Spleen (tissue), 11 donors: ENCODE data around the gene GGT1. TPM values are rescaled to one million over a fixed set of nuclear protein-coding genes. Genes with fewer than 3 reads are reported as not detected.
"Not testable (repeated sequence)": the region's sequence is repeated elsewhere in the genome, so short reads cannot be mapped to it uniquely, and the experiment has no call there.

ENCODE experiments used
- DNase-seq: peaks from one replicate; pipeline ENCODE4 v3.0.0-alpha.2; 2020
- H3K27ac ChIP-seq, 8 donors: fragments of 200-600 bp; sonication (generic) in 7 of 8; 1 replicate in 4 of 8; 2 replicates in 4 of 8; pipeline versions ENCODE4 v1.5.0 to v1.8.0; 2016 to 2021; ENCODE audit warnings: inconsistent platforms in 4 of 8, mild to moderate bottlenecking in 4 of 8, moderate library complexity in 1 of 8
- H3K27me3 ChIP-seq, 7 donors: fragments of 200-600 bp; sonication (generic) in 6 of 7; replicated peaks in 1 of 7; 1 replicate in 4 of 7; 2 replicates in 3 of 7; pipeline versions ENCODE4 v1.5.0 to v1.8.0; 2016 to 2021; ENCODE audit warnings: inconsistent platforms in 3 of 7, mild to moderate bottlenecking in 1 of 7
- H3K36me3 ChIP-seq, 6 donors: fragments of 200-600 bp; sonication (generic) in 5 of 6; 1 replicate in 4 of 6; 2 replicates in 2 of 6; pipeline versions ENCODE4 v1.5.0 to v1.8.0; 2016 to 2021; ENCODE audit warnings: inconsistent platforms in 2 of 6
- H3K4me1 ChIP-seq, 6 donors: fragments of 200-600 bp; sonication (generic) in 5 of 6; 1 replicate in 3 of 6; 2 replicates in 3 of 6; pipeline versions ENCODE4 v1.5.0 to v1.8.0; 2016 to 2021; ENCODE audit warnings: inconsistent platforms in 3 of 6
- H3K4me3 ChIP-seq, 8 donors: fragments of 200-600 bp; sonication (generic) in 7 of 8; 1 replicate in 4 of 8; 2 replicates in 4 of 8; pipeline versions ENCODE4 v1.5.0 to v1.8.0; 2016 to 2021; ENCODE audit warnings: inconsistent platforms in 4 of 8, mild to moderate bottlenecking in 4 of 8, moderate library complexity in 2 of 8
- H3K9me3 ChIP-seq, 8 donors: fragments of 200-600 bp; sonication (generic) in 7 of 8; 1 replicate in 4 of 8; 2 replicates in 4 of 8; pipeline versions ENCODE4 v1.5.0 to v1.8.0; 2016 to 2021; ENCODE audit warnings: inconsistent platforms in 4 of 8
- POLR2A ChIP-seq, 3 donors: fragments of 450-650 bp; IDR thresholded peaks; one replicate each; pipeline ENCODE4 v1.5.1; 2017; ENCODE audit warnings: antibody characterized with exemption in 3 of 3, mild to moderate bottlenecking in 1 of 3
- POLR2AphosphoS5 ChIP-seq, 3 donors: sonication (generic); formaldehyde crosslinking; IDR thresholded peaks; one replicate each; pipeline ENCODE4 v1.5.1; 2017; ENCODE audit warnings: antibody characterized with exemption in 3 of 3
- WGBS, 5 donors: extraction: QIAGEN DNeasy Blood & Tissue Kit in 3 of 5; methylation state at CpG; one replicate each; pipeline versions ENCODE4 v1.1.5 to v1.1.7; 2013 to 2018; 5-methylcytosine and 5-hydroxymethylcytosine counted together
- intact Hi-C: fragments of 100-400 bp; cut with DNase I; formaldehyde crosslinking; loops from one replicate; pipeline ENCODE4 v1.15.0; 2023; ENCODE audit warnings: low total_unique reads
- polyA plus RNA-seq, 3 donors: library from polyadenylated mRNA; stranded (reverse); fragments of 200-250 nt; gene quantifications; one replicate each; pipeline ENCODE4 v1.2.1, GENCODE V29; 2013
- total RNA-seq, 7 donors: library from RNA; depleted of rRNA in 3 of 7; stranded (reverse); fragments of >200 nt in 3 of 7; fragmentation: NEBNext Ultra II Directional in 4 of 7; extraction: Animal tissue kit (Norgen Biotek cat#: 25700) in 4 of 7; gene quantifications; one replicate each; pipeline versions ENCODE4 v1.1.0 to v1.2.1, GENCODE V29; 2016 to 2021
- TF ChIP-seq, protein P1 (sequence below), 11 experiments: fragments of 200-600 bp in 7 of 11; fragments of 450-650 bp in 4 of 11; sonication (generic) in 4 of 11; IDR thresholded peaks in 8 of 11; conservative IDR thresholded peaks in 3 of 11; 1 replicate in 7 of 11; 2 replicates in 4 of 11; pipeline versions ENCODE4 v1.4.0 to v1.8.0; 2016 to 2021; ENCODE audit warnings: antibody characterized with exemption in 11 of 11, inconsistent platforms in 4 of 11, mild to moderate bottlenecking in 1 of 11
- donor health status: healthy with polysubstance abuse.
- donor health status: DM: no; HTN: no; CAD: no; lungs with moderate emphysema.
- donor health status: DM: no; HTN: no; CAD: no.
- donor health status: Bipolar disorder and iron deficiency.
- donor health status: healthy.
- donor health status: DM: no; HTN: no; CAD: no.
- donor health status: DM: yes; HTN: yes; CAD: no.

Gene GGT1
- total and polyA plus RNA-seq, 10 donors: 10.9 to 27.2 (median 17.1) TPM

DNA sequence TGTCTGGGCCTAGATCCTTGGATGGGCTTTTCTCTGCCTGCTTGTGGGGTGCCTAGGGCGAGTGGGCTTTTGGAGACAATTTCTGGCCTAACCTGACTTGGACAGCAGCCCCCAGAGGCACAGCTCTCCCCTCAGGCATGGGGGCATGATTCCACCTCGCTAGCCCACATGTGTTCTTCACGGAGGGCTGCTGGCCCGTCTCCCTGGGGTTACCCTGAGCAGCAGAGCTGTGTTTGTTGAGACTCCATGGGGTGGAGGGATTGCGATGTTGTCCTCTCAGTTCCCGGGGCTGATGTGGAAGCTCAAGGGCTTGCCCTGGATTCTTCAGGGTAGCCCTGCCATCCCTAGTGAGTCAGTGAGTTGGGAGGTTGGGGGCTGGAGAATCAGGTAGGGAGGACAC, 7.8 kb upstream of the GGT1 start:
- no peak for DNase-seq
- intact Hi-C loops: no loop called here
- WGBS, 5 donors: 91 to 99% (median 95%) methylated on average over 6 of the region's 6 CpGs; no CpG with 5 or more reads in 1 of the 5 donors

DNA sequence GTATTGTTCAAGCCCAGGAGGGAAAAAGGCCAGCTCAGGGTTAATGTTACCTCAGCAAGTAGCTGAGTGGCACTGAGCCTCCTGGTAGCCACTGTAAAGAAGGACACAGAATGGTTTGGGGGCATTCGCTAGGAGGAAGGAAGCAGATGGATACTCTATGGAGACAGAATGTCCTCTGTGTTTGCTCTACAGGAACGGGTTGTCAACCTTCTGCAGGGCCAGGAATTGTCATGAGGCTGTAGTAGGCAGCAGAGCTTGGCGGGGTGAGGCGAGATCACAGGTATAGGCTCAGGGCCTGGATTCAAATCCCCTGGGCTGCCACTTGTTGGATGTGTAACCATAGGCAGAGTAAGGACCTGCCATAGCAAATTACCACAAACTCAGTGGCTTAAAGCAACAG, 7.1 kb upstream of the GGT1 start:
- Histone ChIP-seq H3K4me3 (no peak overlapping the region), H3K27me3 (peaks cover 0 to 19% (median 0%) of the 10 kb centered on the region in 7 donors), H3K9me3 (no peaks in the 10 kb centered on the region), H3K27ac (no peak overlapping the region), H3K4me1 (peaks cover 0 to 26% (median 15%) of the 10 kb centered on the region in 6 donors), H3K36me3 (no peaks in the 10 kb centered on the region)
- intact Hi-C loops: no loop called here
- DNase-seq: no peak
- TF ChIP-seq POLR2AphosphoS5 (IDR thresholded peaks at IDR 0.05): no peak
- 81 to 96% (median 89%) methylated on average over 4 of the region's 4 CpGs for WGBS, 5 donors

More for the DNA sequence above, 7.8 kb upstream of the GGT1 start:
- TF ChIP-seq POLR2AphosphoS5 (IDR thresholded peaks at IDR 0.05) (no peak), POLR2A (IDR thresholded peaks at IDR 0.05) (no peak)
- TF ChIP-seq, protein P1, sequence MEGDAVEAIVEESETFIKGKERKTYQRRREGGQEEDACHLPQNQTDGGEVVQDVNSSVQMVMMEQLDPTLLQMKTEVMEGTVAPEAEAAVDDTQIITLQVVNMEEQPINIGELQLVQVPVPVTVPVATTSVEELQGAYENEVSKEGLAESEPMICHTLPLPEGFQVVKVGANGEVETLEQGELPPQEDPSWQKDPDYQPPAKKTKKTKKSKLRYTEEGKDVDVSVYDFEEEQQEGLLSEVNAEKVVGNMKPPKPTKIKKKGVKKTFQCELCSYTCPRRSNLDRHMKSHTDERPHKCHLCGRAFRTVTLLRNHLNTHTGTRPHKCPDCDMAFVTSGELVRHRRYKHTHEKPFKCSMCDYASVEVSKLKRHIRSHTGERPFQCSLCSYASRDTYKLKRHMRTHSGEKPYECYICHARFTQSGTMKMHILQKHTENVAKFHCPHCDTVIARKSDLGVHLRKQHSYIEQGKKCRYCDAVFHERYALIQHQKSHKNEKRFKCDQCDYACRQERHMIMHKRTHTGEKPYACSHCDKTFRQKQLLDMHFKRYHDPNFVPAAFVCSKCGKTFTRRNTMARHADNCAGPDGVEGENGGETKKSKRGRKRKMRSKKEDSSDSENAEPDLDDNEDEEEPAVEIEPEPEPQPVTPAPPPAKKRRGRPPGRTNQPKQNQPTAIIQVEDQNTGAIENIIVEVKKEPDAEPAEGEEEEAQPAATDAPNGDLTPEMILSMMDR (IDR thresholded peaks at IDR 0.05 in 8 of 11, conservative IDR thresholded peaks at IDR 0.05 in 3 of 11): no peak
- H3K36me3 ChIP-seq: no peaks in the 10 kb centered on the region
- peaks cover 0 to 23% (median 15%) of the 10 kb centered on the region in 6 donors for H3K4me1 ChIP-seq
- H3K9me3 ChIP-seq: no peaks in the 10 kb centered on the region
- H3K27ac ChIP-seq: no peak overlapping the region
- no peak overlapping the region for H3K4me3 ChIP-seq
- H3K27me3 ChIP-seq: peaks cover 0 to 19% (median 0%) of the 10 kb centered on the region in 7 donors

DNA sequence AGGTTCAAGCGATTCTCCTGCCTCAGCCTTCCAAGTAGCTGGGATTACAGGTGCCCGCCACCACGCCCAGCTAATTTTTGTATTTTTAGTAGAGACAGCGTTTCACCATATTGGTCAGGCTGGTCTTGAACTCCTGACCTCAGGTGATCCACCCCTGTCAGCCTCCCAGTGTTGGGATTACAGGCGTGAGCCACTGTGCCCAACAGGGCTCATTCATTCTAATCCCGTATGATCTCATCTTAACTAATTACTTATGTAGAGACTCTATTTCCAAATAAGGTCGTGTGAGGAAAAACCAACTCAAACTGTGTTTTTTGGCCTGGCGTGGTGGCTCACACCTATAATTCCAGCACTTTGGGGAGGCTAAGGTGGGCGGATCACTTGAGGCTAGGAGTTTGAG, 5.9 kb upstream of the GGT1 start:
- H3K36me3 ChIP-seq, H3K4me3 ChIP-seq, H3K27ac ChIP-seq, H3K9me3 ChIP-seq, DNase-seq, intact Hi-C loops: not testable (repeated sequence)
- H3K4me1 ChIP-seq: peaks cover 5 to 34% (median 24%) of the 10 kb centered on the region in 6 donors
- peaks cover 0 to 13% (median 0%) of the 10 kb centered on the region in 7 donors for H3K27me3 ChIP-seq
- WGBS, 5 donors: 88 to 97% (median 89%) methylated on average over 9 of the region's 9 CpGs

DNA sequence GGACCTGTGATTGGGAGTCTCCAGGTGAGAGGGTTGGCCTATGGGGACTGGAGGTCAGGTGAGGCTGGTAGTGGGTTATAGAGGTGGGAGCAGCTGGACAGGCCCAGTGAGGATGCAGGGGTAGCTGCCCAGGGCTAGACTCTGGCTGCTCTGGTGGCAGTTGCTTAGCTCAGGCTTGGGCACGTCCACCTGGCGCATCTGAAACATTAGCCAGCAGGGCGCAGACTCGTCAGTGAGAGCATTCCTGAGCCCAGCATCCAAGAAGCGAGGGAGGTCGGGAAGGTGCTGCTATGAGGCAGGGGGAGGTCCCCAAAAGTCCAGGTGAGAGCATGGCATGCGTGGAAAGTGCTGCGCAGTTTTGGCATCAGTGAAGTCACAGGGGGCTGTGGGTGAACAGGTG, 3.5 kb upstream of the GGT1 start:
- DNase-seq: peak; percentile 66
- Histone ChIP-seq H3K36me3 (no peaks in the 10 kb centered on the region), H3K9me3 (no peaks in the 10 kb centered on the region), H3K27me3 (no peaks in the 10 kb centered on the region), H3K4me1 (peaks cover 5 to 40% (median 25%) of the 10 kb centered on the region in 6 donors), H3K4me3 (no peak overlapping the region), H3K27ac (no peak overlapping the region)
- TF ChIP-seq, protein P1 (IDR thresholded peaks at IDR 0.05 in 8 of 11, conservative IDR thresholded peaks at IDR 0.05 in 3 of 11): no peak
- TF ChIP-seq POLR2A (IDR thresholded peaks at IDR 0.05) (no peak), POLR2AphosphoS5 (IDR thresholded peaks at IDR 0.05) (no peak)
- intact Hi-C loops: no loop called here
- 87 to 97% (median 87%) methylated on average over 7 to 8 of the region's 8 CpGs for WGBS, 5 donors

DNA sequence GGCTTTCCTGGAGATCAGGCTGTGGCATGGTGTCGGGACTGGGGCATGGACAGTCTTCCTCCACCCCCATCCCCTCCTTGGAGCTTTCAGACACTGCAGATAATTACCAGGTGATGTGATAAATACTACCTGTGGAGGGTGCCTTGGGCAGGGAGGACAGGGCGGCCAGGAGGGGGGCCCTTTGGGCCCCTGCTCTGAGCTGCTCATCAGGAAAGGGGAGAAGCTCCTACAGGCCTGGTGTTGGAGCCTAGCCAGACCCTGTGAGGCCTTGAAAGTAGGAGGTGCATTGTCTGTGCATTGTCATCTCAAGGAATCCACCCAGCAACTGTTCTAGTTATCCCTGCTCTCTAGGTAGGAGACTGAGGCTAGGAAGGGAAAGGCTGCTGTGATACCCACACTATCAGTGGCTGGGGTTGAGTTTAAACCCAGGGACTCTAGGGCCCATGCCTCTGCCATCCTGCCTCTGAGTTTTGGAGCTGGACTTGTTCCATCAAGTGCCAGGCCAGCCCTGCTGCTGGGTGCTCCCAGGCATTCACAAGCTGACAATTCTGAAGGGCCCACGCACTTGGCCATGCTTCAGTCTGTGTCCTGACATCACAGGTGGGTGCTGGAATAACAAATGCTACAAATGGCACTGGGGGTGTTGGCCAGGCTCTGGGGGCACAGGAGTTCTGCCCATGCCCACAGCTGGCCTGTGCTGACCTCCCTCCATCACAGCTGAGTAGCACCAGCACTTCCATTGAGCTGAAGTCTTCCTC, 2.9 kb upstream of the GGT1 start:
- WGBS, 5 donors: 94 to 98% (median 95%) methylated on average over 2 to 3 of the region's 3 CpGs
- peak overlapping the region in 1 of 8 donors; percentile 74 for H3K27ac ChIP-seq
- DNase-seq: peak; percentile 39
- H3K4me1 ChIP-seq: peaks cover 5 to 40% (median 25%) of the 10 kb centered on the region in 6 donors
- H3K4me3 ChIP-seq, H3K36me3 ChIP-seq, H3K27me3 ChIP-seq, H3K9me3 ChIP-seq, intact Hi-C loops: not testable (repeated sequence)
